Thyroid gland (tissue), 4 donors: ENCODE data around the gene WFDC9.

Experiments used
- POLR2A ChIP-seq, 2 donors: fragments of 450-650 bp; IDR thresholded peaks; one replicate each; pipeline ENCODE4 v1.6.1; 2017; ENCODE audit warnings: antibody characterized with exemption in 2 of 2, mild to moderate bottlenecking in 2 of 2, moderate library complexity in 1 of 2
- TF ChIP-seq, protein P1 (sequence below), 6 experiments: fragments of 200-600 bp in 3 of 6; fragments of 450-650 bp in 3 of 6; sonication (generic) in 3 of 6; IDR thresholded peaks; one replicate each; pipeline ENCODE4 v1.5.1; 2016 to 2019; ENCODE audit warnings: antibody characterized with exemption in 6 of 6, mild to moderate bottlenecking in 2 of 6, inconsistent platforms in 1 of 6, moderate library complexity in 1 of 6

- TF ChIP-seq, protein P1, sequence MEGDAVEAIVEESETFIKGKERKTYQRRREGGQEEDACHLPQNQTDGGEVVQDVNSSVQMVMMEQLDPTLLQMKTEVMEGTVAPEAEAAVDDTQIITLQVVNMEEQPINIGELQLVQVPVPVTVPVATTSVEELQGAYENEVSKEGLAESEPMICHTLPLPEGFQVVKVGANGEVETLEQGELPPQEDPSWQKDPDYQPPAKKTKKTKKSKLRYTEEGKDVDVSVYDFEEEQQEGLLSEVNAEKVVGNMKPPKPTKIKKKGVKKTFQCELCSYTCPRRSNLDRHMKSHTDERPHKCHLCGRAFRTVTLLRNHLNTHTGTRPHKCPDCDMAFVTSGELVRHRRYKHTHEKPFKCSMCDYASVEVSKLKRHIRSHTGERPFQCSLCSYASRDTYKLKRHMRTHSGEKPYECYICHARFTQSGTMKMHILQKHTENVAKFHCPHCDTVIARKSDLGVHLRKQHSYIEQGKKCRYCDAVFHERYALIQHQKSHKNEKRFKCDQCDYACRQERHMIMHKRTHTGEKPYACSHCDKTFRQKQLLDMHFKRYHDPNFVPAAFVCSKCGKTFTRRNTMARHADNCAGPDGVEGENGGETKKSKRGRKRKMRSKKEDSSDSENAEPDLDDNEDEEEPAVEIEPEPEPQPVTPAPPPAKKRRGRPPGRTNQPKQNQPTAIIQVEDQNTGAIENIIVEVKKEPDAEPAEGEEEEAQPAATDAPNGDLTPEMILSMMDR (IDR thresholded peaks at IDR 0.05) = no peak
- TF ChIP-seq POLR2A (IDR thresholded peaks at IDR 0.05) = no peak
Observed at GRCh38 chr20:45583502-45583901, 47.6 kb downstream of the WFDC9 start.
